Hematopoietic multipotent progenitor cell treated with erythropoietin and hydrocortisone succinate and interleukin-3 and kit ligand, for 8 days (in vitro differentiated cells): ENCODE data around the gene ZNF324.
"Not testable (repeated sequence)": the region's sequence is repeated elsewhere in the genome, so short reads cannot be mapped to it uniquely, and the experiment has no call there.

Source experiments
- DNase-seq: peaks from one replicate; pipeline ENCODE4 v3.0.0-alpha.2; 2015

ZNF324 gene

GRCh38 chr19:58507602-58508223 is 40.8 kb downstream of the ZNF324 start:
- not testable (repeated sequence) for DNase-seq

GRCh38 chr19:58509731-58510083 is 42.8 kb downstream of the ZNF324 start:
- DNase-seq: peak; percentile 96

GRCh38 chr19:58510084-58510862 is 43.4 kb downstream of the ZNF324 start:
- DNase-seq: no peak

GRCh38 chr19:58511353-58512208 is 44.7 kb downstream of the ZNF324 start, which contains the start of gene SLC27A5:
SLC27A5 (minus strand) TSS chr19:58511992; CDS start chr19:58511955, 37 bp downstream.
- DNase-seq: no peak

- DNase-seq: no peak
Observed at GRCh38 chr19:58513213-58513693, 46.4 kb downstream of the ZNF324 start.

GRCh38 chr19:58513694-58514563 is 47.0 kb downstream of the ZNF324 start:
- peak; percentile 94 for DNase-seq

- no peak for DNase-seq
Observed at GRCh38 chr19:58514564-58515022, 47.7 kb downstream of the ZNF324 start.

GRCh38 chr19:58515259-58515658 is 48.4 kb downstream of the ZNF324 start:
- DNase-seq: no peak

- DNase-seq: no peak
Observed at GRCh38 chr19:58516246-58516836, 49.5 kb downstream of the ZNF324 start.

GRCh38 chr19:58516964-58517833 is 50.3 kb downstream of the ZNF324 start:
- DNase-seq: no peak

GRCh38 chr19:58518256-58519086 is 51.6 kb downstream of the ZNF324 start:
- peak; percentile 78 for DNase-seq

- DNase-seq: peak; percentile 78
Observed at GRCh38 chr19:58519087-58519354, 52.1 kb downstream of the ZNF324 start.

GRCh38 chr19:58519355-58520256 is 52.7 kb downstream of the ZNF324 start, which contains the start of gene ZBTB45:
ZBTB45 (minus strand) TSS chr19:58519810; CDS start chr19:58517673, 2,137 bp downstream.
- peak; percentile 95 for DNase-seq

- DNase-seq: no peak
Observed at GRCh38 chr19:58520257-58520599, 53.3 kb downstream of the ZNF324 start.

GRCh38 chr19:58521651-58522050 is 54.8 kb downstream of the ZNF324 start:
- no peak for DNase-seq

GRCh38 chr19:58522709-58523108 is 55.8 kb downstream of the ZNF324 start:
- no peak for DNase-seq
